ENCODE measurements around the gene ANTKMT.

DNA sequence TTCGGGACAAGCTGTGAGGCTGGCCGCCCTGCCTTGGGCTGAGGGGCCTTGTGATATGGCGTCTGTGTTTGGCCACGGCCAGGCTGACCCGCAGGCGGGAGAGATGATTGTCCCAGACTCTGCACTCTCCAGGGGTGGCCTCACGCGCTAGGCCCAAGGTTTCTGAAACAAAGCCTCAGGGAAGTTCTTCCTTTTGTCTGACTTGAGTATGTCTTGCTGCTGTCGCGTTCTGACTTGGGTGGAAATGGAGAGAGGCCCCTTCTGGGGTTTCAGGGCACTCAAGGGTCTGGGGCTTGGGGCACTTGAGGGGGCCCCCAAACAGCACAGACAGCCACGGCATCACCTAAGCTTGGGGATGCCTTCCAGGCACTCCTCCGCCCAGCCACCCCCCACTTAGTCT, 9.9 kb upstream of the ANTKMT start:
- TF ChIP-seq, protein P1, sequence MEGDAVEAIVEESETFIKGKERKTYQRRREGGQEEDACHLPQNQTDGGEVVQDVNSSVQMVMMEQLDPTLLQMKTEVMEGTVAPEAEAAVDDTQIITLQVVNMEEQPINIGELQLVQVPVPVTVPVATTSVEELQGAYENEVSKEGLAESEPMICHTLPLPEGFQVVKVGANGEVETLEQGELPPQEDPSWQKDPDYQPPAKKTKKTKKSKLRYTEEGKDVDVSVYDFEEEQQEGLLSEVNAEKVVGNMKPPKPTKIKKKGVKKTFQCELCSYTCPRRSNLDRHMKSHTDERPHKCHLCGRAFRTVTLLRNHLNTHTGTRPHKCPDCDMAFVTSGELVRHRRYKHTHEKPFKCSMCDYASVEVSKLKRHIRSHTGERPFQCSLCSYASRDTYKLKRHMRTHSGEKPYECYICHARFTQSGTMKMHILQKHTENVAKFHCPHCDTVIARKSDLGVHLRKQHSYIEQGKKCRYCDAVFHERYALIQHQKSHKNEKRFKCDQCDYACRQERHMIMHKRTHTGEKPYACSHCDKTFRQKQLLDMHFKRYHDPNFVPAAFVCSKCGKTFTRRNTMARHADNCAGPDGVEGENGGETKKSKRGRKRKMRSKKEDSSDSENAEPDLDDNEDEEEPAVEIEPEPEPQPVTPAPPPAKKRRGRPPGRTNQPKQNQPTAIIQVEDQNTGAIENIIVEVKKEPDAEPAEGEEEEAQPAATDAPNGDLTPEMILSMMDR (IDR thresholded peaks at IDR 0.05; ENCODE audit: low read depth, low read length, missing input control): no peak
- TF ChIP-seq, protein P2, sequence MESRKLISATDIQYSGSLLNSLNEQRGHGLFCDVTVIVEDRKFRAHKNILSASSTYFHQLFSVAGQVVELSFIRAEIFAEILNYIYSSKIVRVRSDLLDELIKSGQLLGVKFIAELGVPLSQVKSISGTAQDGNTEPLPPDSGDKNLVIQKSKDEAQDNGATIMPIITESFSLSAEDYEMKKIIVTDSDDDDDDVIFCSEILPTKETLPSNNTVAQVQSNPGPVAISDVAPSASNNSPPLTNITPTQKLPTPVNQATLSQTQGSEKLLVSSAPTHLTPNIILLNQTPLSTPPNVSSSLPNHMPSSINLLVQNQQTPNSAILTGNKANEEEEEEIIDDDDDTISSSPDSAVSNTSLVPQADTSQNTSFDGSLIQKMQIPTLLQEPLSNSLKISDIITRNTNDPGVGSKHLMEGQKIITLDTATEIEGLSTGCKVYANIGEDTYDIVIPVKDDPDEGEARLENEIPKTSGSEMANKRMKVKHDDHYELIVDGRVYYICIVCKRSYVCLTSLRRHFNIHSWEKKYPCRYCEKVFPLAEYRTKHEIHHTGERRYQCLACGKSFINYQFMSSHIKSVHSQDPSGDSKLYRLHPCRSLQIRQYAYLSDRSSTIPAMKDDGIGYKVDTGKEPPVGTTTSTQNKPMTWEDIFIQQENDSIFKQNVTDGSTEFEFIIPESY (IDR thresholded peaks at IDR 0.05): no peak
- TF ChIP-seq TAF1 (conservative IDR thresholded peaks at IDR 0.05) (no peak), JUND (IDR thresholded peaks at IDR 0.05) (no peak), RAD21 (IDR thresholded peaks at IDR 0.05) (no peak), SP1 (IDR thresholded peaks at IDR 0.05) (no peak), YY1 (IDR thresholded peaks at IDR 0.05) (no peak), FOXA1 (IDR thresholded peaks at IDR 0.05) (no peak), GABPA (IDR thresholded peaks at IDR 0.05 in 1 of 2, conservative IDR thresholded peaks at IDR 0.05 in 1 of 2) (no peak)
- TF ChIP-seq, protein P3, sequence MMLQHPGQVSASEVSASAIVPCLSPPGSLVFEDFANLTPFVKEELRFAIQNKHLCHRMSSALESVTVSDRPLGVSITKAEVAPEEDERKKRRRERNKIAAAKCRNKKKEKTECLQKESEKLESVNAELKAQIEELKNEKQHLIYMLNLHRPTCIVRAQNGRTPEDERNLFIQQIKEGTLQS (IDR thresholded peaks at IDR 0.05): no peak
- TF ChIP-seq, protein P4, sequence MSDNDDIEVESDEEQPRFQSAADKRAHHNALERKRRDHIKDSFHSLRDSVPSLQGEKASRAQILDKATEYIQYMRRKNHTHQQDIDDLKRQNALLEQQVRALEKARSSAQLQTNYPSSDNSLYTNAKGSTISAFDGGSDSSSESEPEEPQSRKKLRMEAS (IDR thresholded peaks at IDR 0.05): no peak
- TF ChIP-seq, protein P5, sequence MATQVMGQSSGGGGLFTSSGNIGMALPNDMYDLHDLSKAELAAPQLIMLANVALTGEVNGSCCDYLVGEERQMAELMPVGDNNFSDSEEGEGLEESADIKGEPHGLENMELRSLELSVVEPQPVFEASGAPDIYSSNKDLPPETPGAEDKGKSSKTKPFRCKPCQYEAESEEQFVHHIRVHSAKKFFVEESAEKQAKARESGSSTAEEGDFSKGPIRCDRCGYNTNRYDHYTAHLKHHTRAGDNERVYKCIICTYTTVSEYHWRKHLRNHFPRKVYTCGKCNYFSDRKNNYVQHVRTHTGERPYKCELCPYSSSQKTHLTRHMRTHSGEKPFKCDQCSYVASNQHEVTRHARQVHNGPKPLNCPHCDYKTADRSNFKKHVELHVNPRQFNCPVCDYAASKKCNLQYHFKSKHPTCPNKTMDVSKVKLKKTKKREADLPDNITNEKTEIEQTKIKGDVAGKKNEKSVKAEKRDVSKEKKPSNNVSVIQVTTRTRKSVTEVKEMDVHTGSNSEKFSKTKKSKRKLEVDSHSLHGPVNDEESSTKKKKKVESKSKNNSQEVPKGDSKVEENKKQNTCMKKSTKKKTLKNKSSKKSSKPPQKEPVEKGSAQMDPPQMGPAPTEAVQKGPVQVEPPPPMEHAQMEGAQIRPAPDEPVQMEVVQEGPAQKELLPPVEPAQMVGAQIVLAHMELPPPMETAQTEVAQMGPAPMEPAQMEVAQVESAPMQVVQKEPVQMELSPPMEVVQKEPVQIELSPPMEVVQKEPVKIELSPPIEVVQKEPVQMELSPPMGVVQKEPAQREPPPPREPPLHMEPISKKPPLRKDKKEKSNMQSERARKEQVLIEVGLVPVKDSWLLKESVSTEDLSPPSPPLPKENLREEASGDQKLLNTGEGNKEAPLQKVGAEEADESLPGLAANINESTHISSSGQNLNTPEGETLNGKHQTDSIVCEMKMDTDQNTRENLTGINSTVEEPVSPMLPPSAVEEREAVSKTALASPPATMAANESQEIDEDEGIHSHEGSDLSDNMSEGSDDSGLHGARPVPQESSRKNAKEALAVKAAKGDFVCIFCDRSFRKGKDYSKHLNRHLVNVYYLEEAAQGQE (IDR thresholded peaks at IDR 0.05): no peak

Data from liver (tissue), 3 donors.